ENCODE results near the gene SLC35G6.
A peak's percentile ranks its signal among the peaks of the same experiment; 100 is the strongest.
"Not testable (repeated sequence)": the region's sequence is repeated elsewhere in the genome, so short reads cannot be mapped to it uniquely, and the experiment has no call there.

Gene SLC35G6

GRCh38 chr17:7476494-7476893 lies 4.8 kb upstream of the SLC35G6 start:
- H3K4me3 ChIP-seq (ENCODE audit: low read depth, low read length), result no peak overlapping the region
- peak; percentile 9 for TF ChIP-seq CTCF (conservative IDR thresholded peaks at IDR 0.05; ENCODE audit: low read depth, low read length)
- peak; percentile 59 for DNase-seq (ENCODE audit: low read depth)

- DNase-seq (ENCODE audit: low read depth), result no peak
- no peak for TF ChIP-seq CTCF (conservative IDR thresholded peaks at IDR 0.05; ENCODE audit: low read depth, low read length)
- H3K4me3 ChIP-seq (ENCODE audit: low read depth, low read length), result no peak overlapping the region
These were observed 4.3 kb upstream of the SLC35G6 start for GRCh38 chr17:7476951-7477350.

GRCh38 chr17:7477392-7478275 lies 3.6 kb upstream of the SLC35G6 start:
- peak; percentile 88 for DNase-seq (ENCODE audit: low read depth)
- peak overlapping the region; percentile 76 for H3K4me3 ChIP-seq (ENCODE audit: low read depth, low read length)
- TF ChIP-seq CTCF (conservative IDR thresholded peaks at IDR 0.05; ENCODE audit: low read depth, low read length), result no peak

GRCh38 chr17:7478276-7479212 lies 2.7 kb upstream of the SLC35G6 start:
- peak overlapping the region; percentile 76 for H3K4me3 ChIP-seq (ENCODE audit: low read depth, low read length)
- peak; percentile 26 for DNase-seq (ENCODE audit: low read depth)
- no peak for TF ChIP-seq CTCF (conservative IDR thresholded peaks at IDR 0.05; ENCODE audit: low read depth, low read length)

GRCh38 chr17:7479213-7480088 lies 1.8 kb upstream of the SLC35G6 start, which contains the start of gene ZBTB4:
Gene ZBTB4, minus strand, starts transcription at chr17:7479631. Its CDS starts 12,830 bp downstream, at chr17:7466801.
- peak; percentile 41 for DNase-seq (ENCODE audit: low read depth)
- peak within 1 kb of the TSS; percentile 76 for H3K4me3 ChIP-seq (ENCODE audit: low read depth, low read length)
- no peak for TF ChIP-seq CTCF (conservative IDR thresholded peaks at IDR 0.05; ENCODE audit: low read depth, low read length)

GRCh38 chr17:7480089-7480384 lies 1.2 kb upstream of the SLC35G6 start:
- no peak for TF ChIP-seq CTCF (conservative IDR thresholded peaks at IDR 0.05; ENCODE audit: low read depth, low read length)
- peak overlapping the region; percentile 76 for H3K4me3 ChIP-seq (ENCODE audit: low read depth, low read length)

GRCh38 chr17:7481842-7482741 lies 846 bp downstream of the SLC35G6 start:
- not testable (repeated sequence) for H3K4me3 ChIP-seq (ENCODE audit: low read depth, low read length)

More at GRCh38 chr17:7480089-7480384, 1.2 kb upstream of the SLC35G6 start:
- no peak for DNase-seq (ENCODE audit: low read depth)

GRCh38 chr17:7482742-7483088 lies 1.5 kb downstream of the SLC35G6 start:
- not testable (repeated sequence) for DNase-seq (ENCODE audit: low read depth); H3K4me3 ChIP-seq (ENCODE audit: low read depth, low read length)

More at GRCh38 chr17:7481842-7482741, 846 bp downstream of the SLC35G6 start:
- not testable (repeated sequence) for DNase-seq (ENCODE audit: low read depth)

All from choroid plexus epithelial cell (primary cell).